Esophagus muscularis mucosa (tissue), 4 donors: Measurements from ENCODE around the gene DAND5. TPM values are rescaled to one million over a fixed set of nuclear protein-coding genes. Genes with fewer than 3 reads are reported as not detected.
A peak's percentile ranks its signal among the peaks of the same experiment; 100 is the strongest.

Source experiments
- DNase-seq: peaks from one replicate; pipeline ENCODE4 v3.0.0-alpha.2; 2017; ENCODE audit errors: extremely low spot score
- H3K27ac ChIP-seq, 4 donors: fragments of 200-600 bp; sonication (generic); replicated peaks in 1 of 4; 1 replicate in 3 of 4; 2 replicates in 1 of 4; pipeline ENCODE4 v1.5.1; 2016 to 2019; ENCODE audit warnings: mild to moderate bottlenecking in 1 of 4
- H3K27me3 ChIP-seq, 4 donors: fragments of 200-600 bp; sonication (generic); one replicate each; pipeline versions ENCODE4 v1.5.1 to v1.6.0; 2016 to 2019
- H3K36me3 ChIP-seq, 4 donors: fragments of 200-600 bp; sonication (generic); one replicate each; pipeline ENCODE4 v1.5.1; 2016 to 2019
- H3K4me1 ChIP-seq, 4 donors: fragments of 200-600 bp; sonication (generic); one replicate each; pipeline ENCODE4 v1.5.1; 2016 to 2019
- H3K4me3 ChIP-seq, 4 donors: fragments of 200-600 bp; sonication (generic); 1 replicate in 2 of 4; 2 replicates in 2 of 4; pipeline ENCODE4 v1.5.1; 2016 to 2019; ENCODE audit warnings: mild to moderate bottlenecking in 4 of 4, moderate library complexity in 1 of 4
- H3K9me3 ChIP-seq, 4 donors: fragments of 200-600 bp; sonication (generic); 1 replicate in 3 of 4; 2 replicates in 1 of 4; pipeline ENCODE4 v1.5.1; 2016 to 2019
- EP300 ChIP-seq: sonication (generic); formaldehyde crosslinking; IDR thresholded peaks from one replicate; pipeline ENCODE4 v1.6.1; 2017; ENCODE audit warnings: antibody characterized with exemption
- POLR2A ChIP-seq: fragments of 450-650 bp; IDR thresholded peaks from one replicate; pipeline ENCODE4 v1.6.1; 2017; ENCODE audit warnings: antibody characterized with exemption, moderate library complexity, mild to moderate bottlenecking, low read depth
- POLR2AphosphoS5 ChIP-seq, 2 donors: sonication (generic); formaldehyde crosslinking; IDR thresholded peaks; one replicate each; pipeline ENCODE4 v1.6.1; 2017; ENCODE audit warnings: antibody characterized with exemption in 2 of 2
- WGBS: methylation state at CpG from one replicate; pipeline ENCODE4 v1.1.5; 2018; 5-methylcytosine and 5-hydroxymethylcytosine counted together
- intact Hi-C: fragments of 100-400 bp; cut with DNase I; formaldehyde crosslinking; loops from one replicate; pipeline ENCODE4 v1.15.1; 2023
- total RNA-seq, 4 donors: library from RNA; depleted of rRNA; stranded (reverse); fragments of >200 nt; gene quantifications; one replicate each; pipeline versions ENCODE4 v1.1.0 to v1.2.1, GENCODE V29; 2016
- TF ChIP-seq, protein P1 (sequence below), 3 experiments: fragments of 200-600 bp in 2 of 3; fragments of 450-650 bp in 1 of 3; sonication (generic) in 2 of 3; IDR thresholded peaks; one replicate each; pipeline ENCODE4 v1.5.1; 2017 to 2019; ENCODE audit warnings: antibody characterized with exemption in 3 of 3, mild to moderate bottlenecking in 2 of 3, moderate library complexity in 1 of 3

The DAND5 gene
- total RNA-seq, 4 donors from 2014 or later: 0.19 to 0.83 (median 0.29) TPM; not detected in 1

DNA sequence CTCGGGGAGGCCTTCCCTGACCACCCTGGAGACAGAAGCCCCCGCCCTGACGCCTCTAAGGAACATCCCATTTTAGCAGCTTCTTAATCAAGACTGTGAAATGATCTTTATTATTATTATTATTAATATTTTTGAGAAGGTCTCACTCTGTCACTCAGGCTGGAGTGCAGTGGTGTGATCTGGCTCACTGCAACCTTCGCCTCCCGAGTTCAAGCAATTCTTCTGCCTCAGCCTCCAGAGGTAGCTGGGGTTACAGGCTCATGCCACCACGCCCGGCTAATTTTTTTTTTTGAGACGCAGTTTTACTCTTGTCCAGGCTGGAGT is 3.6 kb upstream of the DAND5 start:
- 50% methylated on average over 8 of the region's 8 CpGs for WGBS
- peak overlapping the region; percentile 56 to 61 (median 60) for H3K4me3 ChIP-seq
- intact Hi-C loops: loop anchor here (1.0 kb wide), 1 partner anchor 80 kb away; no protein-coding TSS in a partner anchor

DNA sequence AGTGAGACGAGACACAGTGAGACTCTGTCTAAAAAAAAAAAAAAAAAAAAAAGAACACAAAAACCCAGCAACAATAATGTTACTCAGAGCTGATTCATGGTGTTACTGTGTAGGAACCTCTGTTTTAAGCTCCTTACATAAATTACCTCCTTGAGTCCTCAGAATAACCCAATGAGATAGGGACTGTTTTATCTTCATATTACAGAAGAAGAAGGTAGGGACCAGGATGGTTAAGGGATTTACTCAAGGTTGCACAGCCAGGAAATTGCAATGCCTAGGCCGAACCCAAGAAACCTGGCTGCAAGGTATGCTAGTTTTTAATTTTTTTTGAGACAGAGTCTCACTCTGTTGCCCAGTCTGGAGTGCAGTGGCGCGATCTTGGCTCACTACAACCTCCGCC is 1.5 kb upstream of the DAND5 start:
- Histone ChIP-seq H3K9me3 (no peaks in the 10 kb centered on the region), H3K36me3 (no peaks in the 10 kb centered on the region), H3K4me3 (no peak overlapping the region), H3K27ac (no peak overlapping the region), H3K27me3 (no peaks in the 10 kb centered on the region), H3K4me1 (peaks cover 3 to 23% (median 20%) of the 10 kb centered on the region in 4 donors)
- no peak for DNase-seq
- intact Hi-C loops: no loop called here
- TF ChIP-seq EP300: no peak
- no peak for TF ChIP-seq POLR2A
- TF ChIP-seq, protein P1, sequence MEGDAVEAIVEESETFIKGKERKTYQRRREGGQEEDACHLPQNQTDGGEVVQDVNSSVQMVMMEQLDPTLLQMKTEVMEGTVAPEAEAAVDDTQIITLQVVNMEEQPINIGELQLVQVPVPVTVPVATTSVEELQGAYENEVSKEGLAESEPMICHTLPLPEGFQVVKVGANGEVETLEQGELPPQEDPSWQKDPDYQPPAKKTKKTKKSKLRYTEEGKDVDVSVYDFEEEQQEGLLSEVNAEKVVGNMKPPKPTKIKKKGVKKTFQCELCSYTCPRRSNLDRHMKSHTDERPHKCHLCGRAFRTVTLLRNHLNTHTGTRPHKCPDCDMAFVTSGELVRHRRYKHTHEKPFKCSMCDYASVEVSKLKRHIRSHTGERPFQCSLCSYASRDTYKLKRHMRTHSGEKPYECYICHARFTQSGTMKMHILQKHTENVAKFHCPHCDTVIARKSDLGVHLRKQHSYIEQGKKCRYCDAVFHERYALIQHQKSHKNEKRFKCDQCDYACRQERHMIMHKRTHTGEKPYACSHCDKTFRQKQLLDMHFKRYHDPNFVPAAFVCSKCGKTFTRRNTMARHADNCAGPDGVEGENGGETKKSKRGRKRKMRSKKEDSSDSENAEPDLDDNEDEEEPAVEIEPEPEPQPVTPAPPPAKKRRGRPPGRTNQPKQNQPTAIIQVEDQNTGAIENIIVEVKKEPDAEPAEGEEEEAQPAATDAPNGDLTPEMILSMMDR (IDR thresholded peaks at IDR 0.05): no peak
- no peak for TF ChIP-seq POLR2AphosphoS5 (IDR thresholded peaks at IDR 0.05)
- 94% methylated on average over 5 of the region's 5 CpGs for WGBS

More for the DNA sequence above, 3.6 kb upstream of the DAND5 start:
- H3K4me1 ChIP-seq: peaks cover 3 to 23% (median 20%) of the 10 kb centered on the region in 4 donors
- DNase-seq: no peak
- H3K27me3 ChIP-seq: no peaks in the 10 kb centered on the region
- peak overlapping the region; percentile 65 to 80 (median 76) for H3K27ac ChIP-seq
- TF ChIP-seq POLR2A (no peak), POLR2AphosphoS5 (IDR thresholded peaks at IDR 0.05) (no peak), EP300 (no peak)
- TF ChIP-seq, protein P1 (IDR thresholded peaks at IDR 0.05): no peak
- no peaks in the 10 kb centered on the region for H3K36me3 ChIP-seq
- H3K9me3 ChIP-seq: no peaks in the 10 kb centered on the region

DNA sequence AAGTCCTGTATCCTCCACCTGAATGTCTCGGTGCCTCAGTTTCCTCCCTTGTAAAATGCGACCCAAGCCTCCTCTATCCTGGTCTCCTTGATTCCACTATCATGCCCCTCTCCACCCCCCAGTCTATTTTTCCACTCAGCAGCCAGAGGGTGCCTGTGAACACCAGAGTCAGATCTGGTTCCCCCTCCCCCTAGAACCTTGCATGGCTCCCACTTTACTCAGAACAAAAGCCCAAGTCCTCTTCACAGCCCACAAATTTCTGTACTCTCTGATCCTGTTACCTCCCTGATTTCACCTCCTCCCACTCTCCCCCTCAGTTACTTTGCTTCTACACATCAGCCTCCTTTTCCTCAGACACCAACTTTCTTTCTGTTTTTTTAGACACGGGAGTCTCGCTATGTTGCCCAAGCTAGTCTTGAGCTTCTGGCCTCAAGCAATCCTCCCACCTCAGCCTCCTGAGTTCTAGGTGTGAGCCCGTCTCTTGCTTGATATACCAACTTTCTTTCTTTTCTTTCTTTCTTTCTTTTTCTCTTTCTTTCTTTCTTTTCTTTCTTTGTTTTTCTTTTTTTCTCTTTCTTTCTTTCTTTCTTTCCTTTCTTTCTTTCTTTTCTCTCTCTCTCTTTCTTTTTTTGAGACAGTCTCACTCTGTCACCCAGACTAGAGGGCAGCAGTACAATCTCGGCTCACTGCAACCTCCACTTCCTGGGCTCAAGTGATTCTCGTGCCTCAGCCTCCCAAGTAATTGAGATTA is 869 bp downstream of the DAND5 start:
- no peaks in the 10 kb centered on the region for H3K27me3 ChIP-seq
- no peaks in the 10 kb centered on the region for H3K36me3 ChIP-seq
- TF ChIP-seq, protein P1 (IDR thresholded peaks at IDR 0.05): no peak
- TF ChIP-seq POLR2AphosphoS5 (IDR thresholded peaks at IDR 0.05) (no peak), EP300 (no peak), POLR2A (no peak)
- no peaks in the 10 kb centered on the region for H3K9me3 ChIP-seq
- peaks cover 3 to 19% (median 16%) of the 10 kb centered on the region in 4 donors for H3K4me1 ChIP-seq
- H3K27ac ChIP-seq: peak overlapping the region in 3 of 4 donors; percentile 62 to 75 (median 74)
- DNase-seq: no peak
- WGBS: 93% methylated on average over 7 of the region's 7 CpGs
- intact Hi-C loops: no loop called here
- no peak overlapping the region for H3K4me3 ChIP-seq

DNA sequence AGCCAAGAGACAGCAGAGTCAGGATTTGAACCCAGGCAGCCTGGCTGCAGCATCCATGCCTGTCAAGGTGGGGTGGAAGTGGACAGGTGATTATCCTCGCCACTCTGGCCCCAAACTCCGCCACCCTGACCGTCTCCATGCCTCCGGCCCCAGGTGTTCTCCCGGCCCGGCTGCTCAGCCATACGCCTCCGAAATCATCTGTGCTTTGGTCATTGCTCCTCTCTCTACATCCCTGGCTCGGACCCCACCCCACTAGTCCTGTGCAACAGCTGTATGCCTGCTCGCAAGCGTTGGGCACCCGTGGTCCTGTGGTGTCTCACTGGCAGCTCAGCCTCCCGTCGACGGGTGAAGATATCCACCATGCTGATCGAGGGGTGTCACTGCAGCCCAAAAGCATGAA is 3.9 kb downstream of the DAND5 start:
- H3K36me3 ChIP-seq: no peaks in the 10 kb centered on the region
- H3K4me3 ChIP-seq: no peak overlapping the region
- no peak overlapping the region for H3K27ac ChIP-seq
- H3K4me1 ChIP-seq: peaks cover 0 to 14% (median 10%) of the 10 kb centered on the region in 4 donors
- H3K9me3 ChIP-seq: no peaks in the 10 kb centered on the region
- no peak for DNase-seq
- no peaks in the 10 kb centered on the region for H3K27me3 ChIP-seq
- intact Hi-C loops: no loop called here
- whole genome bisulfite sequencing: 85% methylated on average over 6 of the region's 16 CpGs
- TF ChIP-seq POLR2A (no peak), POLR2AphosphoS5 (IDR thresholded peaks at IDR 0.05) (no peak), EP300 (no peak)
- TF ChIP-seq, protein P1 (IDR thresholded peaks at IDR 0.05): no peak
